Right hindlimb (tissue), 1 donor: ENCODE measurements around the gene MT2A.
"Not testable (repeated sequence)": the region's sequence is repeated elsewhere in the genome, so short reads cannot be mapped to it uniquely, and the experiment has no call there.

Experiments used
- DNase-seq: peaks from one replicate; pipeline ENCODE4 v3.0.0-alpha.2; 2018

MT2A gene

DNA sequence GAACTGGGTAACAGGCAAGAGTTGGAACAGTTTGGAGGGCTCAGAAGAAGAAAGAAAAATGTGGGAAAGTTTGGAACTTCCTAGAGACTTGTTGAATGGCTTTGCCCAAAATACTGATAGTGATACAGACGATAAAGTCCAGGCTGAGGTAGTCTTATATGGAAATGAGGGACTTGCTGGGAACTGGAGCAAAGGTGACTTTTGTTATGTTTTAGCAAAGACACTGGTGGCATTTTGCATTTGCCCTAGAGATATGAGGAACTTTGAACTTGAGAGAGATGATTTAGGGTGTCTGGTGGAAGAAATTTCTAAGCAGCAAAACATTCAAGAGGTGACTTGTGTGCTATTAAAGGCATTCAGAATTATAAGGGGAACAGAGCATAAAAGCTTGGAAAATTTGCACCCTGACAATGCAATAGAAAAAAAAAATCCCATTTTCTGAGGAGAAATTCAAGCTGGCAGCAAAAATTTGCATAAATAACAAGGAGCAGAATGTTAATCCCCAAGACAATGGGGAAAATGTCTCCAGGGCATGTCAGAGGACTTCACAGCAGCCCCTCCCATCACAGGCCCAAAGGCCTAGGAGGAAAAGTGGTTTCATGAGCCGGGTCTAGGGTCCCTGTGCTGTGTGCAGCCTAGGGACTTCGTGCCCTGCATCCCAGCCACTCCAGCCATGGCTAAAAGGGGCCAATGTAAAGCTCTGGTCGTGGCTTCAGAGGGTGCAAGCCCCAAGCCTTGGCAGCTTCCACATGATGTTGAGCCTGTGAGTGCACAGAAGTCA is 13.5 kb downstream of the MT2A start:
- DNase-seq, result not testable (repeated sequence)

DNA sequence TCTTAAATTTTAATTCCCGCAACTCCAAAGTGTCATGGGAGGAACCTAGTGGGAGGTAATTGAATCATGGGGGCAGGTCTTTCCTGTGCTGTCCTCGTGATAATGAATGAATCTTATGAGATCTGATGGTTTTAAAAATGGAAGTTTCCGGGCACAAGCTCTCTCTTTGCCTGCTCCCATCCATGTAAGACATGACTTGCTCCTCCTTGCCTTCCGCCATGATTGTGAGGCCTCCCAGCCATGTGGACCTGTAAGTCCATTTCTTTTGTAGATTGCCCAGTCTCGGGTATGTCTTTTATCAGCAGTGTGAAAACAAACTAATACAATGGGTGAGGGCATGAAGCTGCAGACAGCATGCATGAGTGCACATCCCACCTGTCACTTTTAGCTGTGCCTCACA is 14.8 kb downstream of the MT2A start:
- not testable (repeated sequence) for DNase-seq

- no peak for DNase-seq
Observed at GRCh38 chr16:56623637-56624036, 15.3 kb downstream of the MT2A start.

DNA sequence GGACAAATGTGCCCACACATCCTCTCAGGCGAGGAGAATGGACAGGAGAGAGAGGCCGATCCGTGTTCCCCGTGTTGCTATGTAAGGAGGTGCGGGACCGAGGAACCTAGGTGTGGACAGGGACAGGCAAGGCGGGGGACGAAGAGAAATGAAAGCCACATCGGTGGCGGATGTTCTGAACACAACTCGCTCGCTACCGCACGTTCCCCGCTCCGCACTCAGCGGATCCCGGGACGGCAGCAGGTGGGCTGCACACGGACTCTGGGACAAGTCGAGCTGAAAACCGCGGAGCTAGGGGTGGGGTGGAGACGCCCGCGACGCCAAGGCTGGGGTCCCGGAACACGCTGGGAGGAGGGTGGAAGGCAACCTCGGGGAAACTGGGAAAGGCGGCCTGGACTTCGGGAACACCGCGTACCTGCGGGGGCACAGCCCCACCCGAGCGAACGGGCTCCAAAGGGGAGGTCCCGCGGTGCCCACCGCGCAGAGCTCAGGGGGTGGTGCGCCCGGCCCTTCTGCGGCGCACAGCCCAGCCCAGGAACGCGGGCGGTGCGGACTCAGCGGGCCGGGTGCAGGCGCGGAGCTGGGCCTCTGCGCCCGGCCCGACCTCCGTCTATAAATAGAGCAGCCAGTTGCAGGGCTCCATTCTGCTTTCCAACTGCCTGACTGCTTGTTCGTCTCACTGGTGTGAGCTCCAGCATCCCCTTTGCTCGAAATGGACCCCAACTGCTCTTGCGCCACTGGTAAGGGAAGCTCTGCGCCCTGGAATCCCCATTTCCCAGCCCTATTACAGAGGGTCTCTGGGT is 17.0 kb downstream of the MT2A start, which contains the start of gene MT1E:
MT1E (plus strand) TSS at position 642 of the 803 bp plus-strand sequence; CDS start at position 713, 71 bp downstream.
- DNase-seq, result peak; percentile 75

DNA sequence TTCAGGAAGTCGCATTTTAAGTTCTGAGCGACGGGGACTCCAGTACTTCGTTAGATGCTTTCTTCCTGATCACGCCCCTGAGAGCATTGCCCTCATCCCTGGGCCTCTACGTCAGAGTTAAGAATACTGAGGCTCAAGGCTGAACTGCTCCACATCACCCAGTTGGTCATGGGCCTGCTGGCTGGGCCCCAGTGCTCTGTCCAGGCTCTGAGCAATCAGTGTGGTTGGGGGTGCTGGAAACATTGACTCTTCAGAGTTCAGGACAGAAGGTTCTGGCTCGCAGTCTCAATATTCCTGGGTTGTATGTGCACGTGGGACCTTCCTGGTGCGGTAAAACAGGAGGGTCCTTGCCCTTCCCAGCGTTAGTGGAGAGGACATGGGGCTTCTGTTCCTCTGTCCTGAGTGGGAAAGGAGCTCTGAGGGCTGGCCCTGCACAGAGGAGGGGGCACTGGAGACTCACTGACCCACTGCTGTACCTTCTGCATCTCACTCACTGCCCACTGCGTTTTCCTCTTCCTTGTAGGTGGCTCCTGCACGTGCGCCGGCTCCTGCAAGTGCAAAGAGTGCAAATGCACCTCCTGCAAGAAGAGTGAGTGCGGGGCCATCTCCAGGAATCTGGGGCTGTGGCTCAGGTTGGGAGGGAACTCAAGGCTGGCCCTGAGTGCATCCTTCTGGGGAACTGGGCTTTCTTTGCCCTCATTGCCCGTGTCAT is 17.7 kb downstream of the MT2A start:
- peak; percentile 60 for DNase-seq

- no peak for DNase-seq
Observed at GRCh38 chr16:56626685-56627084, 18.3 kb downstream of the MT2A start.

DNA sequence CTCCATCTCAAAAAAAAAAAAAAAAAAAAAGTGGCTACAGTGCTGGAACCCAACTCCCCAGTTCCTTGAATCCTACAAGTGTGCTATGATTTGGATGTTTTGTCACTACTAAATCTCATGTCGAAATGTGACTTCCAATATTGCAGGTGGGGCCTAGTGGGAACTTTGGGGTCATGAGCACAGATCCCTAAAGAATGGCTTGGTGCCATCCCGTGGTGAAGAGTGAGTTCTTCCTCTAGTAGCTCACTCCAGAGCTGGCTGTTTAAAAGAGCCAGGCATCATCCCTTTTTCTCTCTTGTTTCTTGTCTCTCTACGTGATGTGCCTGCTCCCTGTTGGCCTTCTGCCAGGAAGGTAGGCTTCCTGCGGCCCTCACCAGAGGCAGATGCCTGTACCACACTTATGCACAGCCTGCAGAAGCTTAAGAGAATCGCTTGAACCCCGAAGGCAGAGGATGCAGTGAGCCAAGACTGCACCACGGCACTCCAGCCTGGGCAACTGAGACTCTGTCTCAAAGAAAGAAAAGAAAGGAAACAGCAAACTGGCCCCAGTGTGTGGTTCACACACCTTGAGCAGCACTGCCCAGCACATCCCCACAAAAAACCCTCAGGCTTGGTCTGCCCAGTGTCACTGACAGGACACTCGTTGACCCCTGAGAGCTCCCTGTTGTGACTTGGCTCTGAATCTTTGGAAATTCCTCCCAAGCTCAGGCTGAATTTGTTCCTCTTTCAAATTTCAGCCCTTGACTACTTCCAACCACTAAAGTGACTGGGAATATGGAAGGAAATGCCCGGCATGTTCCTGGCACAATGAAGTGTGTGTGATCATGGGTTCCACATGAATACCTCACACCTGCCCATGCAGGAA is 20.3 kb downstream of the MT2A start:
- no peak for DNase-seq

DNA sequence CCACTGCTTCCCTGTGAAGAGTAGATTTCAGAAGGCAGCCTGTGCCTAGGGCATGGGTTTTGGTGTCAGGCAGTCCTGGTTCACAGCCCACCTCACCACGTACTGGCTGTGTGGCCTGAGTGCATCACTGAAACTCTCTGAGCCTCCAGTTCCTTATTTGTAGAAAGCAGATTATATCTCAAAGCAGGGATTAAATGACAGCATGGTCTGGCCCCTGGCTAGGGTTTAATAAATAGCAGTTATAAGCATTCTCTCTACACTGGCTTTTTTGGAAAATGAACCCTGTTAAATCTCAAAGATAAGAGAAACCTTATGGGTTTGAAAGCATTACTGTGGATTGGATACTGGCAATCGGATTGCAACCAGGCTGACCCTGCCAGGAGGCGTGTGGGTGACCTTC is 21.1 kb downstream of the MT2A start:
- no peak for DNase-seq

GRCh38 chr16:56630134-56630533 is 21.8 kb downstream of the MT2A start:
- DNase-seq, result no peak

- DNase-seq, result no peak
Observed at GRCh38 chr16:56631197-56631596, 22.8 kb downstream of the MT2A start.

GRCh38 chr16:56631832-56632155 is 23.4 kb downstream of the MT2A start:
- no peak for DNase-seq

DNA sequence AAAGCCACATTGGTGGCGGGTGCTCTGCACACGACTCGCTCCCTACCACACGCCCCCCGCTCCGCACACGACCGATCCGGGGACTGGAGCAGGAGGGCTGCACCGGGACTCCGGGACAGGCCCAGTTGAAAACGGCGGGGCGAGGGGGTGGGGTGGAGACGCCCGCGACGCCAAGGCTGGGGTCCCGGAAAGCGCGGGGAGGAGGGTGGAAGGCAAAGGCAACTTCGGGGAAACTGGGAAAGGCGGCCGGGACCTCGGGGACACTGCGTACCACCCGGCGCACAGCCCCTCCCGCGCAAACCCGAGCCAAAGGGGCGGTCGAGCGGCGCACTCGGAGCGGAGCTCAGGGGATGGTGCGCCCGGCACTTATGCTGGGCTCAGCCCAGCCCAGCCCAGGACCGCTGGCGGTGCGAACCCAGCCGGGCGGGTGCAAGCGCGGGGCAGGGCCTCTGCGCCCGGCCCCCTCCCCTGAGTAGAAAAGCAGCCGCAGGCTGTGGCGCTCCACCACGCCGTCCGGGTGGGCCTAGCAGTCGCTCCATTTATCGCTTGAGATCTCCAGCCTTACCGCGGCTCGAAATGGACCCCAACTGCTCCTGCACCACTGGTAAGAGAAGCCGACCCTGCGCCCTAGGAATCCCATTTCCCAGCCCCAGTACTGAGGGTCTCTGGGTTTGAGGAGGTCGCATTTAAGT is 23.9 kb downstream of the MT2A start, which contains the start of gene MT1M:
MT1M (plus strand) TSS at position 504 of the 692 bp plus-strand sequence; CDS start at position 577, 73 bp downstream.
- DNase-seq, result no peak

GRCh38 chr16:56632848-56633365 is 24.5 kb downstream of the MT2A start:
- no peak for DNase-seq

- no peak for DNase-seq
Observed at GRCh38 chr16:56633535-56633934, 25.2 kb downstream of the MT2A start.

DNA sequence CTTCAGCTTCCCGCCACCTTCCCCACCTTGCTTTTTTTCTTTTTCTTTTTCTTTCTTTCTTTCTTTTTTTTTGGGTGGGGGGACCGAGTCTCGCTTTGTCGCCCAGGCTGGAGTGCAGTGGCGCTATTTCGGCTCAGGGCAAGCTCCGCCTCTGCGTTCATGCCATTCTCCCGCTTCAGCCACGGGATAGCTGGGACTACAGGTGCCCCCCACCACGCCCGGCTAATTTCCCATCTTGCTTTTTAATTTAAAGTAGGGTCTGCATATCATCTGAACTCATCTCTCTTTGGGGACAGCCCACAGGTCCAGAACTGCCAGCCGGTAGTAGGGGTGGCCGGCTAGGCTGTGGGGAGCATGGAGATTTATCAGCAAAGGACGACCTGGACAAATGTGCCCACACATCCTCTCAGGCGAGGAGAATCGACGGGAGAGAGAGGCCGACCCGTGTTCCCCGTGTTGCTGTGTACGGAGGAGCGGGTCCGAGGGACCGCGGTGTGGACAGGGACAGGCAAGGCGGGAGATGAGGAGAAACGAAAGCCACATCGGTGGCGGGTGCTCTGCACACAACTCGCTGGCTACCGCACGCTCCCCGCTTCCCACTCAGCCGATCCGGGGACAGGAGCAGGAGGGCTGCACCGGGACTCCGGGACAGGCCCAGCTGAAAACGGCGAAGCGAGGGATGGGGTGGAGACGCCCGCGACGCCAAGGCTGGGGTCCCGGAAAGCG is 26.5 kb downstream of the MT2A start:
- no peak for DNase-seq

- no peak for DNase-seq
Observed at GRCh38 chr16:56635441-56635967, 27.1 kb downstream of the MT2A start.

DNA sequence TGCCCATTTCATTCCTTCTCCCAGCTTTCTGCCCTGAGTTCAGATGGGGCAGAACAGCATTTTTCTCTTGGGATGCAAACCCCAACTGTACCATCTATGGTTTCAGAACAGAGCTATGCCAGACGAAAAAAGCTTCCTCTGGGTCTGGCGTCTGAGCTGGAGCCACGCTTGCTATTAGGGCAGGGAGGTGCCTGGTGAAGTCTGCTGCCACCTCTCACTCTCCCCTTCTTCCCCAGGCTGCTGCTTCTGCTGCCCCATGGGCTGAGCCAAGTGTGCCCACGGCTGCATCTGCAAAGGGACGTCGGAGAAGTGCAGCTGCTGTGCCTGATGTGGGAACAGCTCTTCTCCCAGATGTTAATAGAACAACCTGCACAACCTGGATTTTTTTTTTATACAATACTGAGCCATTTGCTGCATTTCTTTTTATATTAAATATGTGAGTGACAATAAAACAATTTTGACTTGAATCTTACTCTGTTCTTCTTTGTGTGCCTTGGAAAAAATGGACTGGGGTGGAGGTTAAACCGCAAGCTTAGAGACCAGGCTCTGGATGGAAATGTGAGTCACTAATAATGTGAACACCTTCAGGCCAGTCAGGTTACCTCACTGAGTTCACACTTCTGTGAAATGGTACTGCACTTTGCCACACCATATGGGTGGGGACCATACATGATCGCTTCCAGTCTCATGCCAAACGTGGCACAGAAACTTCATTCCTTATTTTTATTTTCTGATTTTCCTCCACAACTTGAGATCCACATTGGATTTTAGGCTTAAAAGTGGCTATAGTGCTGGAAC is 28.4 kb downstream of the MT2A start:
- no peak for DNase-seq

GRCh38 chr16:56637814-56638750 is 29.7 kb downstream of the MT2A start, which contains the start of gene MT1A:
TSS of gene MT1A (plus strand) at chr16:56638666. CDS start at chr16:56638739, 73 bp downstream.
- peak; percentile 62 for DNase-seq
